GM21737 (cell line): ENCODE data around the gene XRCC5.
A peak's percentile ranks its signal among the peaks of the same experiment; 100 is the strongest.
"Not testable (repeated sequence)": the region's sequence is repeated elsewhere in the genome, so short reads cannot be mapped to it uniquely, and the experiment has no call there.

Experiments used
- ATAC-seq: cut with Tn5 transposase; IDR thresholded peaks from one replicate; pipeline ENCODE4 v1.9.1; 2021; ENCODE audit warnings: mild to moderate bottlenecking, moderate library complexity; ENCODE audit not compliant: unreplicated experiment

The XRCC5 gene

GRCh38 chr2:216108967-216109921 is at the start of gene XRCC5:
TSS of gene XRCC5 (plus strand) at chr2:216109348. CDS start at chr2:216109437, 89 bp downstream.
- peak; percentile 48 for ATAC-seq

- no peak for ATAC-seq
Observed at GRCh38 chr2:216064014-216064630, 45.0 kb upstream of the XRCC5 start.

GRCh38 chr2:216064665-216065064 is 44.5 kb upstream of the XRCC5 start:
- no peak for ATAC-seq

- no peak for ATAC-seq
Observed at GRCh38 chr2:216066230-216066629, 42.9 kb upstream of the XRCC5 start.

GRCh38 chr2:216069028-216069427 is 40.1 kb upstream of the XRCC5 start:
- ATAC-seq, result no peak

- ATAC-seq, result no peak
Observed at GRCh38 chr2:216070195-216070594, 39.0 kb upstream of the XRCC5 start.

GRCh38 chr2:216071111-216071851 is 37.9 kb upstream of the XRCC5 start:
- ATAC-seq, result no peak

- no peak for ATAC-seq
Observed at GRCh38 chr2:216072473-216072872, 36.7 kb upstream of the XRCC5 start.

GRCh38 chr2:216073773-216074172 is 35.4 kb upstream of the XRCC5 start:
- ATAC-seq, result no peak

- ATAC-seq, result no peak
Observed at GRCh38 chr2:216074380-216074779, 34.8 kb upstream of the XRCC5 start.

GRCh38 chr2:216074794-216075193 is 34.4 kb upstream of the XRCC5 start:
- no peak for ATAC-seq

GRCh38 chr2:216075510-216076485 is 33.4 kb upstream of the XRCC5 start:
- no peak for ATAC-seq

- no peak for ATAC-seq
Observed at GRCh38 chr2:216078776-216079175, 30.4 kb upstream of the XRCC5 start.

GRCh38 chr2:216080048-216080447 is 29.1 kb upstream of the XRCC5 start:
- not testable (repeated sequence) for ATAC-seq

GRCh38 chr2:216081012-216081411 is 28.1 kb upstream of the XRCC5 start:
- no peak for ATAC-seq

- ATAC-seq, result peak; percentile 95
Observed at GRCh38 chr2:216081487-216082116, 27.5 kb upstream of the XRCC5 start, which contains the start of the genes PECR and TMEM169. TSS of gene PECR (minus strand) at chr2:216081809. CDS start at chr2:216081741, 68 bp downstream. TSS of gene TMEM169 (plus strand) at chr2:216081919. CDS start at chr2:216095964, 14,045 bp downstream.

GRCh38 chr2:216082117-216082711 is 26.9 kb upstream of the XRCC5 start:
- ATAC-seq, result peak; percentile 27

GRCh38 chr2:216082805-216083204 is 26.3 kb upstream of the XRCC5 start:
- ATAC-seq, result no peak
